Endodermal cell (in vitro differentiated cells): ENCODE data around the gene COL9A3. TPM values are rescaled to one million over a fixed set of nuclear protein-coding genes. Genes with fewer than 3 reads are reported as not detected.

ENCODE experiments used
- DNase-seq: peaks from one replicate; pipeline ENCODE4 v3.0.0-alpha.2; 2017
- H3K27ac ChIP-seq: 2 replicates; pipeline ENCODE4 v1.5.1; 2013; ENCODE audit warnings: mild to moderate bottlenecking, low read depth, low read length, moderate library complexity
- H3K27me3 ChIP-seq: 2 replicates; pipeline ENCODE4 v1.6.1; 2013; ENCODE audit warnings: mild to moderate bottlenecking, low read length, moderate library complexity; ENCODE audit not compliant: insufficient read depth, control insufficient read depth, poor library complexity, severe bottlenecking
- H3K36me3 ChIP-seq: 2 replicates; pipeline ENCODE4 v1.7.0; 2013; ENCODE audit warnings: mild to moderate bottlenecking, low read length, moderate library complexity; ENCODE audit not compliant: control insufficient read depth, insufficient read depth
- H3K4me1 ChIP-seq: one replicate; pipeline ENCODE4 v1.7.0; 2013; ENCODE audit warnings: low read length; ENCODE audit not compliant: control insufficient read depth, insufficient read depth
- H3K4me3 ChIP-seq: 2 replicates; pipeline ENCODE4 v1.5.1; 2013; ENCODE audit warnings: mild to moderate bottlenecking, low read length, moderate library complexity
- H3K9ac ChIP-seq: 2 replicates; pipeline ENCODE4 v1.6.1; 2013; ENCODE audit warnings: mild to moderate bottlenecking, low read length, moderate library complexity; ENCODE audit not compliant: poor library complexity, severe bottlenecking; ENCODE audit errors: extremely low read depth
- H3K9me3 ChIP-seq: 2 replicates; pipeline ENCODE4 v1.6.1; 2013; ENCODE audit warnings: mild to moderate bottlenecking, low read length, moderate library complexity; ENCODE audit not compliant: control insufficient read depth
- H3K27ac Mint-ChIP-seq: 2 replicates; pipeline ENCODE4 v1.8.0; 2020; ENCODE audit warnings: mixed read lengths
- H3K27me3 Mint-ChIP-seq: 2 replicates; pipeline ENCODE4 v1.8.0; 2021; ENCODE audit warnings: mild to moderate bottlenecking, mixed read lengths; ENCODE audit not compliant: insufficient read depth
- H3K36me3 Mint-ChIP-seq: 2 replicates; pipeline ENCODE4 v1.8.0; 2020; ENCODE audit warnings: low read depth, mixed read lengths
- H3K4me1 Mint-ChIP-seq: 2 replicates; pipeline ENCODE4 v1.8.0; 2020; ENCODE audit warnings: mixed read lengths
- H3K4me3 Mint-ChIP-seq: 2 replicates; pipeline ENCODE4 v1.8.0; 2020; ENCODE audit warnings: mild to moderate bottlenecking, moderate library complexity, mixed read lengths
- H3K9me3 Mint-ChIP-seq: 2 replicates; pipeline ENCODE4 v1.8.0; 2020; ENCODE audit warnings: mild to moderate bottlenecking, mixed read lengths
- WGBS, 2 experiments: methylation state at CpG; one replicate each; pipeline versions ENCODE4 v1.1.5 to v1.1.7; 2013; ENCODE audit warnings: missing lambda C conversion rate in 2 of 2, mixed read lengths in 1 of 2; ENCODE audit not compliant: insufficient coverage in 1 of 2, insufficient read length in 1 of 2; 5-methylcytosine and 5-hydroxymethylcytosine counted together
- total RNA-seq, 2 donors: library from RNA; stranded (reverse); fragmentation: NEBNext Ultra II Directional in 1 of 2; extraction: Animal tissue kit (Norgen Biotek cat#: 25700) in 1 of 2; gene quantifications; 2 replicates in 1 of 2; 3 replicates in 1 of 2; pipeline ENCODE4 v1.2.1, GENCODE V29; 2021
- TF ChIP-seq, protein P1 (sequence below): fragments of 200-600 bp; sonication (generic); conservative IDR thresholded peaks from 2 replicates; pipeline ENCODE4 v1.5.0; 2021; ENCODE audit warnings: antibody characterized with exemption, mild to moderate bottlenecking

The COL9A3 gene
- total RNA-seq, 2 donors from 2014 or later = 48.9 to 133 TPM

DNA sequence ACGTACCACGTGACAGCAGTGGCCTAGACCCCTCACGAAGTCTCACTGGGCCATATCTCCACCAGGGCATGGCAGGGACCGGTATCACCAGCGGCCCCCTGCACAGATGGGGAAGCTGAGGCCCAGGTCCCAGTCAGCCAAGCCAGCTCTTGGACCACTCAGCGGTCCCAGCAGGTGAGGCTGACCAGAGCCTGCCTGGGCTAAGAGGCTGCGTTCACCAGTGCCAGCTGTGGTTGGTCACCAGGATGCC, 23.2 kb upstream of the COL9A3 start:
- peaks cover 18% of the 10 kb centered on the region for H3K27me3 Mint-ChIP-seq
- H3K9me3 ChIP-seq = no peaks in the 10 kb centered on the region
- H3K36me3 ChIP-seq = peaks cover 4% of the 10 kb centered on the region
- H3K27me3 ChIP-seq = peaks cover 16% of the 10 kb centered on the region
- peaks cover 8% of the 10 kb centered on the region for H3K36me3 Mint-ChIP-seq
- no peak overlapping the region for H3K27ac ChIP-seq
- WGBS, 2 experiments = 62 to 72% methylated on average over 5 to 7 of the region's 7 CpGs
- H3K9me3 Mint-ChIP-seq = no peaks in the 10 kb centered on the region
- peaks cover 4% of the 10 kb centered on the region for H3K4me1 ChIP-seq
- peak overlapping the region; percentile 37 for H3K4me3 Mint-ChIP-seq
- TF ChIP-seq, protein P1, sequence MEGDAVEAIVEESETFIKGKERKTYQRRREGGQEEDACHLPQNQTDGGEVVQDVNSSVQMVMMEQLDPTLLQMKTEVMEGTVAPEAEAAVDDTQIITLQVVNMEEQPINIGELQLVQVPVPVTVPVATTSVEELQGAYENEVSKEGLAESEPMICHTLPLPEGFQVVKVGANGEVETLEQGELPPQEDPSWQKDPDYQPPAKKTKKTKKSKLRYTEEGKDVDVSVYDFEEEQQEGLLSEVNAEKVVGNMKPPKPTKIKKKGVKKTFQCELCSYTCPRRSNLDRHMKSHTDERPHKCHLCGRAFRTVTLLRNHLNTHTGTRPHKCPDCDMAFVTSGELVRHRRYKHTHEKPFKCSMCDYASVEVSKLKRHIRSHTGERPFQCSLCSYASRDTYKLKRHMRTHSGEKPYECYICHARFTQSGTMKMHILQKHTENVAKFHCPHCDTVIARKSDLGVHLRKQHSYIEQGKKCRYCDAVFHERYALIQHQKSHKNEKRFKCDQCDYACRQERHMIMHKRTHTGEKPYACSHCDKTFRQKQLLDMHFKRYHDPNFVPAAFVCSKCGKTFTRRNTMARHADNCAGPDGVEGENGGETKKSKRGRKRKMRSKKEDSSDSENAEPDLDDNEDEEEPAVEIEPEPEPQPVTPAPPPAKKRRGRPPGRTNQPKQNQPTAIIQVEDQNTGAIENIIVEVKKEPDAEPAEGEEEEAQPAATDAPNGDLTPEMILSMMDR = peak; percentile 19
- H3K9ac ChIP-seq = no peak overlapping the region
- DNase-seq = no peak
- no peak overlapping the region for H3K27ac Mint-ChIP-seq
- H3K4me1 Mint-ChIP-seq = no peaks in the 10 kb centered on the region
- peak overlapping the region; percentile 56 for H3K4me3 ChIP-seq

DNA sequence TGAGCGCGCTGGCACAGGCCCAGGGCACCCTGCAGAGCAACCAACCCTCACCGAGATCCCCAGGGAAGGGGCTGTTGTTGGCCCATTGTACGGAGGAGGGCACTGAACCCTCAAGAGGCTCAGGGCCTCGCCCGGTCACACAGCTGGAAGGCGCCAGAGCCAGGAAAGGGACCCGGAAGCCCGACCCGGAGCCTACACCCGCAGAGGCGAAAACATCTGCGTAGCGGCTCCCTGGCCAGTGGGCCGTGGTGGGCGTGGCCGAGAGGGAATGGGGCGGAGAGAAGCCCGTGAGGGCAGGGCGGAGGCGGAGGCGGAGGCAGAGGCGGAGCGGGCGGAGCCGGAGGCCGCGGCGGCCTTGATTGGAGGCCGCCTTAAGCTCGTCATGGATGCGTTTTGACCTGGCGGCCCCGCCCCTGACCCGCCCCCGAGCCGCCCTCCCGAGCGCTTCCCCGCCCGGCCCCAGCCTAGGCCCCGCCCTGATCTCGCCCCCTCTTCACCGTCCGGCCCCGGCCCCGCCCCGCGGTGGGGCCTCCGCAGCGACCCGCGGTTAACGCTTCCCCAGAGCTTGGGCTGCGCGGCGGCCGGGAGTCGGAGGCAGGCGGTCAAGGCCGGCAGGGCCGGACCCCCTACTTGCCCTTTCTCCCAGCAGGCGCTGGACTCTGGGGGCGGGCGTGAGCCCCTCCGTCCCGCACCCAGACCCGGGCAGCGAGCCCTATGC, 22.7 kb upstream of the COL9A3 start:
- peak; percentile 99 for DNase-seq

DNA sequence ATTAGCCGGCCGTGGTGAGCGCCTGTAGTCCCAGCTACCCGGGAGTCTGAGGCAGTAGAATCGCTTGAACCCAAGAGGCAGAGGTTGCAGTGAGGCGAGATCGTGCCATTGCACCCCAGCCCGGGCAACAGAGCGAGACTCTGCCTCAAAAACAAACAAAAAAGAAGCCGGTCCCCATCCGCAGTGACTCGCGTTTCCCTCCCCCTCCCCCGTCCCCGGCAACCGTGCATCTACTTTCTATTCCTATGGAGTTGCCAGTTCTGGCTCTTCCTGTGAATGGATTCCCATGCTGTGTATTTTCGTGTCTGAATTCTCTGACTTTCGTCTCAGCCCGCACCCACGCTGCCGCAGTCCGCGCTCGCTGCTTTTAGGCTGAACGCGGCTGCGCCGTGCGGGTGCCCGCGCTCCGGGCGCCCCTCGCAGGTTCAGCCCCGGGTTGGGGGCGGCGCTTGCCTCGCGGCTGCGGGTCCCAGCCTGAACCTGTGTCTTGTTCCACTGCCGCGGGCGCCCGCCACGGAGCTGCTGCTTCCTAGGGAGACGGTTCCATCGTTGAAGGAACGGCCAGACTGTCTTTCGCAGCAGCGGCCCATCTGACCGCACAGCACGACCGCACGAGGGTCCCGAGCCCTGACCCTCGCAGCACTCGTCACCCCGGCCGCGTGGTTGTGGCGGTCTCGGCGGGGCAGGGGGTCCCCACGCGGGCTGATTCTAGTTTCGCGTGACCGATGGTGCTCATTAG, 21.7 kb upstream of the COL9A3 start:
- no peak overlapping the region for H3K27ac ChIP-seq
- Mint-ChIP-seq H3K9me3 (no peaks in the 10 kb centered on the region), H3K27ac (no peak overlapping the region), H3K4me3 (peak overlapping the region; percentile 70), H3K4me1 (no peaks in the 10 kb centered on the region), H3K36me3 (peaks cover 20% of the 10 kb centered on the region), H3K27me3 (peaks cover 18% of the 10 kb centered on the region)
- peak overlapping the region; percentile 77 for H3K4me3 ChIP-seq
- peaks cover 16% of the 10 kb centered on the region for H3K27me3 ChIP-seq
- H3K36me3 ChIP-seq = peaks cover 19% of the 10 kb centered on the region
- peaks cover 4% of the 10 kb centered on the region for H3K4me1 ChIP-seq
- 2% methylated on average over 55 to 68 of the region's 68 CpGs for WGBS, 2 experiments
- H3K9ac ChIP-seq = no peak overlapping the region
- TF ChIP-seq, protein P1 = no peak
- peak; percentile 82 for DNase-seq
- H3K9me3 ChIP-seq = no peaks in the 10 kb centered on the region

More for the DNA sequence above, 22.7 kb upstream of the COL9A3 start:
- TF ChIP-seq, protein P1 = no peak
- Histone ChIP-seq H3K27me3 (peaks cover 16% of the 10 kb centered on the region), H3K4me1 (peaks cover 4% of the 10 kb centered on the region), H3K4me3 (peak overlapping the region; percentile 77), H3K9ac (no peak overlapping the region), H3K36me3 (peaks cover 9% of the 10 kb centered on the region), H3K27ac (no peak overlapping the region), H3K9me3 (no peaks in the 10 kb centered on the region)
- WGBS, 2 experiments = 4 to 14% methylated on average over 15 to 65 of the region's 69 CpGs
- no peak overlapping the region for H3K27ac Mint-ChIP-seq
- H3K4me3 Mint-ChIP-seq = peak overlapping the region; percentile 70
- H3K27me3 Mint-ChIP-seq = peaks cover 18% of the 10 kb centered on the region
- H3K9me3 Mint-ChIP-seq = no peaks in the 10 kb centered on the region
- no peaks in the 10 kb centered on the region for H3K4me1 Mint-ChIP-seq
- peaks cover 10% of the 10 kb centered on the region for H3K36me3 Mint-ChIP-seq
